T-cell (primary cell): ENCODE data around the gene RBM33. TPM values are rescaled to one million over a fixed set of nuclear protein-coding genes. Genes with fewer than 3 reads are reported as not detected.
A peak's percentile ranks its signal among the peaks of the same experiment; 100 is the strongest.

Experiments used
- ATAC-seq, 4 experiments: fragments of 200-7000 bp in 3 of 4; fragments of 150-1000 bp in 1 of 4; cut with Tn5 transposase; replicated peaks in 1 of 4; 1 replicate in 3 of 4; 2 replicates in 1 of 4; pipeline ENCODE4 v1.10.0; 2021; ENCODE audit warnings: moderate library complexity in 3 of 4, mild to moderate bottlenecking in 2 of 4, moderate number of reproducible peaks in 1 of 4
- CTCF ChIA-PET, 2 donors: fragments of 300-600 bp; sonication (Branson Sonifier 250); formaldehyde crosslinking; loops; one replicate each; lab custom pipeline; 2022; ENCODE audit warnings: antibody characterized with exemption in 2 of 2; lab: Charles Lee
- POLR2A ChIA-PET, 2 donors: fragments of 300-600 bp; sonication (Branson Sonifier 250); formaldehyde crosslinking; loops; one replicate each; lab custom pipeline; 2022; ENCODE audit warnings: antibody characterized with exemption in 2 of 2; lab: Charles Lee
- DNase-seq, 35 experiments: peaks; one replicate each; pipeline versions ENCODE4 v3.0.0 to v3.0.0-alpha.2; 2013 to 2023
- H3K27ac ChIP-seq: one replicate; pipeline ENCODE4 v1.5.1; 2013; ENCODE audit warnings: low read length
- H3K27me3 ChIP-seq, 2 experiments: replicated peaks in 1 of 2; 1 replicate in 1 of 2; 2 replicates in 1 of 2; pipeline versions ENCODE4 v1.6.1 to v1.7.0; 2013; ENCODE audit warnings: low read length in 1 of 2, mixed read lengths in 1 of 2; ENCODE audit not compliant: control insufficient read depth in 2 of 2, insufficient read depth in 2 of 2; ENCODE audit errors: extremely low read depth in 1 of 2
- H3K36me3 ChIP-seq, 2 donors: 1 replicate in 1 of 2; 2 replicates in 1 of 2; pipeline versions ENCODE4 v1.6.1 to v1.7.0; 2013; ENCODE audit warnings: low read length in 1 of 2; ENCODE audit not compliant: control insufficient read depth in 2 of 2, insufficient read depth in 1 of 2; ENCODE audit errors: extremely low read depth in 1 of 2
- H3K4me1 ChIP-seq, 2 experiments: 1 replicate in 1 of 2; 2 replicates in 1 of 2; pipeline versions ENCODE4 v1.6.1 to v1.7.0; 2013; ENCODE audit warnings: low read length in 2 of 2, mixed read lengths in 1 of 2; ENCODE audit not compliant: insufficient read depth in 2 of 2, control insufficient read depth in 1 of 2; ENCODE audit errors: extremely low read depth in 1 of 2
- H3K4me3 ChIP-seq, 2 donors: 1 replicate in 1 of 2; 2 replicates in 1 of 2; pipeline versions ENCODE4 v1.5.1 to v1.7.0; 2013; ENCODE audit warnings: mild to moderate bottlenecking in 2 of 2, low read length in 1 of 2, moderate library complexity in 1 of 2; ENCODE audit not compliant: control insufficient read depth in 1 of 2; ENCODE audit errors: extremely low read depth in 1 of 2
- H3K9me3 ChIP-seq: 2 replicates; pipeline ENCODE4 v1.7.0; 2013
- H3K27ac Mint-ChIP-seq, 2 donors: one replicate each; pipeline ENCODE4 v1.8.0; 2020 to 2021; ENCODE audit warnings: mild to moderate bottlenecking in 2 of 2, mixed read lengths in 2 of 2
- H3K27me3 Mint-ChIP-seq, 2 donors: one replicate each; pipeline ENCODE4 v1.8.0; 2021 to 2022; ENCODE audit warnings: mixed read lengths in 2 of 2
- H3K36me3 Mint-ChIP-seq: one replicate; pipeline ENCODE4 v1.8.0; 2021; ENCODE audit warnings: mixed read lengths
- H3K4me1 Mint-ChIP-seq, 3 donors: one replicate each; pipeline ENCODE4 v1.8.0; 2020 to 2022; ENCODE audit warnings: mixed read lengths in 3 of 3, mild to moderate bottlenecking in 1 of 3
- H3K4me3 Mint-ChIP-seq, 3 donors: one replicate each; pipeline ENCODE4 v1.8.0; 2020 to 2022; ENCODE audit warnings: mild to moderate bottlenecking in 3 of 3, mixed read lengths in 3 of 3, moderate library complexity in 3 of 3
- H3K9me3 Mint-ChIP-seq, 3 donors: one replicate each; pipeline ENCODE4 v1.8.0; 2020 to 2022; ENCODE audit warnings: mixed read lengths in 3 of 3
- WGBS: methylation state at CpG from one replicate; pipeline ENCODE4 v1.1.5; 2013; ENCODE audit warnings: missing lambda C conversion rate; ENCODE audit not compliant: insufficient coverage; 5-methylcytosine and 5-hydroxymethylcytosine counted together
- total RNA-seq, 35 experiments: library from RNA in 6 of 35; stranded (reverse) in 6 of 35; fragments of 120-200 nt in 1 of 35; gene quantifications; one replicate each; pipeline versions ENCODE4 v1.2.1 to v1.2.4 and lab custom pipeline; 2013 to 2026

RBM33 gene
- total RNA-seq, 5 donors from 2014 or later (not counting 1 experiment from before 2014, with no cell fraction given), result 157 to 180 (median 170) TPM

DNA sequence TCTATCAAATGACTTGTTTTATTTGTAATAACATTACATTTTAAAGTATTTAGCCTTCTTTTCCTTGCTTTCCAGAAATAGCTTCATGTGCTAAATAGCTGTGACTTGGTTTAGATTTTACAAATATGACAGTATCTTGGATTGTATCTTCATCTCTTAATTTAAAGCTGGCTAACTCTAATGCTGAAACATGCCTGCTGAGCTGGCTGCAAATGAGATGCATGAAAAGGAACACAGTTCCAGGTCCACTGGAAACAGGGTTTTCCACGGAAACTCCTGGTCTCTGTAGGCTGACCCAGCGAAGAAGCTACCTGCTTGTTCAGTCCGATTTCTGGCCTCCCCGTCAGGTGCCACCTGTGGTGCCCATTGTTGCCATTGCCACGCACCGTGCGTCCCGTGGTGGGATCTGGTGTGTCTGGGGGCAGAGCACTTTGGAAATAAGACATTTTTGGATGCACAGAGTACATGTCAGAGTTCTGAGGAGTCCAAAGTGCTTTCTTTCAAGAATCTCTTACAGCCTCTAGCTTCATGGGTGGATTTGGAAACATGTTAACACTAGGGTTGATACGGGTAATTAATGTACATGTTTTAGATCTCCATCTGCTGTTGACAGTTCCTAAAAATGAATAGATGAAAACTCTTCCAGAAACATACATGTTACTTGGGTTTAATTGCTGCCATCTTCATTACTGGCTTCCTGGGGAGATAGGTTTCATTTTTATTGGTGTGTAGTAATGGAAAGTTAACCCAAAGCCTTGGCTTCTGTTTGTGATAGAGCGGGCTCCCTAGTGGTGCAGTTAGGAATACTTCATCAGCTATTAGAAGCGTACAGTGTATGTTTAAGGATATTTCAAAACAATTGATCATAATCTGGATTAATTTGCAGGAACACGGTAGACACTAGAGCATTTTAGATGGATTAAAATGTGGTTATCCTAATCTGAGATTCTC lies 122.8 kb downstream of the RBM33 start:
- H3K36me3 Mint-ChIP-seq, result peaks cover 45% of the 10 kb centered on the region

GRCh38 chr7:155769701-155770100 lies 125.2 kb downstream of the RBM33 start:
- no peaks in the 10 kb centered on the region for H3K9me3 Mint-ChIP-seq
- no peak overlapping the region for H3K27ac ChIP-seq
- no peaks in the 10 kb centered on the region for H3K9me3 ChIP-seq
- H3K4me3 Mint-ChIP-seq, result no peak overlapping the region
- H3K27me3 ChIP-seq, result no peaks in the 10 kb centered on the region
- DNase-seq, result no peak
- peaks cover 8 to 13% (median 9%) of the 10 kb centered on the region in 3 donors for H3K4me1 Mint-ChIP-seq
- 81% methylated on average over 6 of the region's 6 CpGs for WGBS
- POLR2A ChIA-PET, result interaction anchor here (0.6 kb wide), 2 partner anchors 171 to 1011 kb away, joined by 4 to 7 read pairs; no protein-coding TSS in a partner anchor
- CTCF ChIA-PET, result interaction anchor here (0.6 to 1.5 kb wide), 5 partner anchors 165 to 627 kb away, joined by 3 to 6 read pairs (median 3); no protein-coding TSS in a partner anchor
- H3K36me3 ChIP-seq, result peaks cover 9 to 80% of the 10 kb centered on the region in 2 donors
- H3K36me3 Mint-ChIP-seq, result peaks cover 59% of the 10 kb centered on the region
- H3K4me1 ChIP-seq, result peaks cover 2 to 6% of the 10 kb centered on the region in 2 experiments
- ATAC-seq, result no peak
- H3K27me3 Mint-ChIP-seq, result no peaks in the 10 kb centered on the region
- peak overlapping the region in 1 of 2 donors; percentile 55 for H3K27ac Mint-ChIP-seq
- no peak overlapping the region for H3K4me3 ChIP-seq

More for the DNA sequence above, 122.8 kb downstream of the RBM33 start:
- DNase-seq (no peak), ATAC-seq (no peak)
- peaks cover 26% of the 10 kb centered on the region in 2 experiments for H3K4me1 ChIP-seq
- WGBS, result 93% methylated on average over 5 of the region's 12 CpGs
- no peaks in the 10 kb centered on the region for H3K9me3 ChIP-seq
- H3K9me3 Mint-ChIP-seq, result no peaks in the 10 kb centered on the region
- peaks cover 32 to 38% (median 33%) of the 10 kb centered on the region in 3 donors for H3K4me1 Mint-ChIP-seq
- peaks cover 6 to 57% of the 10 kb centered on the region in 2 donors for H3K36me3 ChIP-seq
- H3K27me3 ChIP-seq, result no peaks in the 10 kb centered on the region
- no peak overlapping the region for H3K27ac ChIP-seq
- H3K4me3 ChIP-seq, result no peak overlapping the region
- ChIA-PET POLR2A (interaction anchor here in 1 of 2 donors (0.6 kb wide), 1 partner anchor 346 kb away, joined by 3 read pairs; no protein-coding TSS in a partner anchor), CTCF (interaction anchor here (0.6 to 3.5 kb wide), 10 partner anchors 9 to 840 kb away, joined by 3 to 49 read pairs (median 3); no protein-coding TSS in a partner anchor)
- H3K27me3 Mint-ChIP-seq, result no peaks in the 10 kb centered on the region
- H3K4me3 Mint-ChIP-seq, result no peak overlapping the region
- H3K27ac Mint-ChIP-seq, result no peak overlapping the region

- DNase-seq (no peak), ATAC-seq (no peak)
- no peak overlapping the region for H3K4me3 Mint-ChIP-seq
- Histone ChIP-seq H3K4me1 (peaks cover 0 to under 1% of the 10 kb centered on the region in 2 experiments), H3K36me3 (peaks cover 12 to 84% of the 10 kb centered on the region in 2 donors), H3K27ac (no peak overlapping the region), H3K27me3 (no peaks in the 10 kb centered on the region), H3K9me3 (no peaks in the 10 kb centered on the region), H3K4me3 (no peak overlapping the region)
- ChIA-PET CTCF (interaction anchor here (0.6 to 1.5 kb wide), 10 partner anchors 13 to 1022 kb away, joined by 3 to 10 read pairs (median 4); no protein-coding TSS in a partner anchor), POLR2A (interaction anchor here (0.6 kb wide), 3 partner anchors 10 to 1011 kb away, joined by 3 to 7 read pairs (median 4); no protein-coding TSS in a partner anchor)
- H3K4me1 Mint-ChIP-seq, result peaks cover 2 to 10% (median 4%) of the 10 kb centered on the region in 3 donors
- H3K27ac Mint-ChIP-seq, result no peak overlapping the region
- no peaks in the 10 kb centered on the region for H3K27me3 Mint-ChIP-seq
- peaks cover 64% of the 10 kb centered on the region for H3K36me3 Mint-ChIP-seq
- no CpG with 5 or more reads among the region's 6 CpGs for WGBS
- no peaks in the 10 kb centered on the region for H3K9me3 Mint-ChIP-seq
Observed at GRCh38 chr7:155770241-155770640, 125.8 kb downstream of the RBM33 start.

GRCh38 chr7:155773531-155773930 lies 129.1 kb downstream of the RBM33 start:
- WGBS, result no CpG with 5 or more reads among the region's 4 CpGs
- Mint-ChIP-seq H3K4me1 (peaks cover 0 to 8% (median 0%) of the 10 kb centered on the region in 3 donors), H3K36me3 (peaks cover 77% of the 10 kb centered on the region), H3K9me3 (no peaks in the 10 kb centered on the region), H3K4me3 (no peak overlapping the region), H3K27me3 (no peaks in the 10 kb centered on the region), H3K27ac (no peak overlapping the region)
- Histone ChIP-seq H3K9me3 (no peaks in the 10 kb centered on the region), H3K36me3 (peaks cover 24 to 84% of the 10 kb centered on the region in 2 donors), H3K4me1 (no peaks in the 10 kb centered on the region), H3K27ac (no peak overlapping the region), H3K27me3 (no peaks in the 10 kb centered on the region), H3K4me3 (no peak overlapping the region)
- CTCF ChIA-PET, result interaction anchor here in 1 of 2 donors (1.9 kb wide), 1 partner anchor 175 kb away, joined by 11 read pairs; no protein-coding TSS in a partner anchor
- POLR2A ChIA-PET, result no interaction called here
- no peak for DNase-seq
- ATAC-seq, result no peak

DNA sequence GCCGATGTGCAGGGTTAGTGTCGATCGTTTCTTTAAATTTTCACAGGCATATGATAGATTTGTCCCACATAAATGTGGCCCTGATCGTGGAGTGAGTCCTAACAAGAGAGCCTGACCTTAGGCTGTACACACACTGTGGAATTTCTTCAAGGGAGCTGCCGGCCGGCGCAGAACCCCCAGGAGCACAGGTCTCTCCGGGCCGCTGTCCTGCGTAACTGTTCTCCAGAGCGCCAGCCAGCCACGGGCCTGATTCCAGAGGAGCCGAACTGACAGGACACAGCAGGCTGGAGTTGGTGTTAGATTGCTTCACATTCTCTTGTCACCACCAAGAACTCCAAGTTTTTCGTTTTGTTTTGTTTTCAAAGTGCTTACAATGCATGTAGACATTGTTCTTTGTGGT lies 130.5 kb downstream of the RBM33 start:
- ChIA-PET CTCF (interaction anchor here in 1 of 2 donors (1.1 kb wide), 1 partner anchor 9 kb away, joined by 3 read pairs; no protein-coding TSS in a partner anchor), POLR2A (interaction anchor here in 1 of 2 donors (0.6 kb wide), 1 partner anchor 929 kb away, joined by 6 read pairs; no protein-coding TSS in a partner anchor)
- DNase-seq (no peak), ATAC-seq (no peak)
- WGBS, result 96% methylated on average over 9 of the region's 14 CpGs
- no peak overlapping the region for H3K4me3 Mint-ChIP-seq
- peaks cover 28 to 84% of the 10 kb centered on the region in 2 donors for H3K36me3 ChIP-seq
- peaks cover 75% of the 10 kb centered on the region for H3K36me3 Mint-ChIP-seq
- H3K4me3 ChIP-seq, result no peak overlapping the region
- H3K4me1 Mint-ChIP-seq, result peaks cover 0 to 6% (median 0%) of the 10 kb centered on the region in 3 donors
- no peaks in the 10 kb centered on the region for H3K4me1 ChIP-seq
- no peaks in the 10 kb centered on the region for H3K9me3 ChIP-seq
- no peaks in the 10 kb centered on the region for H3K9me3 Mint-ChIP-seq
- no peaks in the 10 kb centered on the region for H3K27me3 Mint-ChIP-seq
- H3K27ac ChIP-seq, result no peak overlapping the region
- H3K27me3 ChIP-seq, result no peaks in the 10 kb centered on the region
- H3K27ac Mint-ChIP-seq, result no peak overlapping the region

GRCh38 chr7:155775691-155776090 lies 131.2 kb downstream of the RBM33 start:
- Mint-ChIP-seq H3K4me3 (no peak overlapping the region), H3K36me3 (peaks cover 75% of the 10 kb centered on the region), H3K27me3 (no peaks in the 10 kb centered on the region), H3K4me1 (peaks cover 0 to 6% (median 0%) of the 10 kb centered on the region in 3 donors), H3K9me3 (no peaks in the 10 kb centered on the region), H3K27ac (no peak overlapping the region)
- ATAC-seq (no peak), DNase-seq (no peak)
- ChIA-PET CTCF (no interaction called here), POLR2A (no interaction called here)
- Histone ChIP-seq H3K27me3 (no peaks in the 10 kb centered on the region), H3K9me3 (no peaks in the 10 kb centered on the region), H3K27ac (no peak overlapping the region), H3K4me1 (no peaks in the 10 kb centered on the region), H3K4me3 (no peak overlapping the region), H3K36me3 (peaks cover 28 to 83% of the 10 kb centered on the region in 2 donors)
- 100% methylated on average over 4 of the region's 7 CpGs for WGBS
